Immature natural killer cell (primary cell): ENCODE data around the gene KHDC4. TPM values are rescaled to one million over a fixed set of nuclear protein-coding genes. Genes with fewer than 3 reads are reported as not detected.

Experiments
- DNase-seq, 3 donors: peaks; one replicate each; pipeline ENCODE4 v3.0.0; 2022; ENCODE audit warnings: mixed read lengths in 1 of 3
- H3K27ac Mint-ChIP-seq, 6 donors: one replicate each; pipeline ENCODE4 v1.8.0; 2020; ENCODE audit warnings: mixed read lengths in 6 of 6, mild to moderate bottlenecking in 5 of 6, inconsistent platforms in 4 of 6, moderate library complexity in 3 of 6
- H3K27me3 Mint-ChIP-seq, 3 donors: one replicate each; pipeline ENCODE4 v1.8.0; 2020 to 2021; ENCODE audit warnings: low read depth in 3 of 3, mild to moderate bottlenecking in 3 of 3, mixed read lengths in 3 of 3, moderate library complexity in 3 of 3, inconsistent platforms in 1 of 3
- H3K36me3 Mint-ChIP-seq, 3 donors: one replicate each; pipeline ENCODE4 v1.8.0; 2020; ENCODE audit warnings: mixed read lengths in 3 of 3, inconsistent platforms in 2 of 3, mild to moderate bottlenecking in 2 of 3
- H3K4me1 Mint-ChIP-seq, 2 donors: one replicate each; pipeline ENCODE4 v1.8.0; 2020; ENCODE audit warnings: inconsistent platforms in 2 of 2, mild to moderate bottlenecking in 2 of 2, mixed read lengths in 2 of 2, moderate library complexity in 1 of 2
- H3K4me3 Mint-ChIP-seq, 5 donors: one replicate each; pipeline ENCODE4 v1.8.0; 2020; ENCODE audit warnings: mild to moderate bottlenecking in 5 of 5, mixed read lengths in 5 of 5, inconsistent platforms in 3 of 5, moderate library complexity in 3 of 5
- H3K9me3 Mint-ChIP-seq, 6 donors: one replicate each; pipeline ENCODE4 v1.8.0; 2020; ENCODE audit warnings: mild to moderate bottlenecking in 6 of 6, mixed read lengths in 6 of 6, inconsistent platforms in 4 of 6, moderate library complexity in 3 of 6
- polyA plus RNA-seq, 3 donors: library from polyadenylated mRNA; unstranded; fragments of 300-500 nt; fragmentation: Illumina TruSeq; gene quantifications; one replicate each; pipeline ENCODE4 v1.2.3, GENCODE V29; 2021

KHDC4 gene
- polyA plus RNA-seq, 3 donors from 2014 or later, result 1.0 to 7.0 (median 4.1) TPM

- DNase-seq, result no peak
- peaks cover 8 to 43% (median 13%) of the 10 kb centered on the region in 3 donors for H3K36me3 Mint-ChIP-seq
- peaks cover 1 to 2% (median 1%) of the 10 kb centered on the region in 3 donors for H3K27me3 Mint-ChIP-seq
- peak overlapping the region; percentile 45 to 89 (median 68) for H3K27ac Mint-ChIP-seq
- H3K9me3 Mint-ChIP-seq, result no peaks in the 10 kb centered on the region
- H3K4me1 Mint-ChIP-seq, result peaks cover 49 to 50% of the 10 kb centered on the region in 2 donors
- H3K4me3 Mint-ChIP-seq, result no peak overlapping the region
These were observed 28.5 kb upstream of the KHDC4 start for GRCh38 chr1:155962599-155963211.

GRCh38 chr1:155961937-155962336, 27.7 kb upstream of the KHDC4 start:
- peaks cover 15 to 51% (median 19%) of the 10 kb centered on the region in 3 donors for H3K36me3 Mint-ChIP-seq

GRCh38 chr1:155960081-155960745, 26.0 kb upstream of the KHDC4 start:
- DNase-seq, result no peak
- Mint-ChIP-seq H3K27me3 (peaks cover 0 to 1% (median 0%) of the 10 kb centered on the region in 3 donors), H3K4me3 (no peak overlapping the region), H3K4me1 (peaks cover 25 to 30% of the 10 kb centered on the region in 2 donors), H3K27ac (peak overlapping the region; percentile 62 to 91 (median 77)), H3K9me3 (no peaks in the 10 kb centered on the region), H3K36me3 (peaks cover 16 to 46% (median 19%) of the 10 kb centered on the region in 3 donors)

More at GRCh38 chr1:155961937-155962336, 27.7 kb upstream of the KHDC4 start:
- H3K27ac Mint-ChIP-seq, result peak overlapping the region; percentile 74 to 89 (median 84)
- peaks cover 1 to 2% (median 1%) of the 10 kb centered on the region in 3 donors for H3K27me3 Mint-ChIP-seq
- no peaks in the 10 kb centered on the region for H3K9me3 Mint-ChIP-seq
- DNase-seq, result peak in 1 of 3 donors; percentile 51
- peaks cover 41 to 42% of the 10 kb centered on the region in 2 donors for H3K4me1 Mint-ChIP-seq
- peak overlapping the region in 1 of 5 donors; percentile 50 for H3K4me3 Mint-ChIP-seq

GRCh38 chr1:155957411-155957915, 23.2 kb upstream of the KHDC4 start:
- H3K27ac Mint-ChIP-seq, result peak overlapping the region in 2 of 6 donors; percentile 9 to 56
- DNase-seq, result no peak
- peaks cover 0 to 1% (median 0%) of the 10 kb centered on the region in 3 donors for H3K27me3 Mint-ChIP-seq
- H3K36me3 Mint-ChIP-seq, result peaks cover 16 to 51% (median 21%) of the 10 kb centered on the region in 3 donors
- H3K9me3 Mint-ChIP-seq, result no peaks in the 10 kb centered on the region
- peaks cover 12 to 24% of the 10 kb centered on the region in 2 donors for H3K4me1 Mint-ChIP-seq
- H3K4me3 Mint-ChIP-seq, result no peak overlapping the region

- H3K36me3 Mint-ChIP-seq, result peaks cover 9 to 47% (median 16%) of the 10 kb centered on the region in 3 donors
- no peak for DNase-seq
- no peak overlapping the region for H3K4me3 Mint-ChIP-seq
- peaks cover 0 to 2% (median 0%) of the 10 kb centered on the region in 3 donors for H3K27me3 Mint-ChIP-seq
- H3K27ac Mint-ChIP-seq, result peak overlapping the region in 3 of 6 donors; percentile 7 to 24 (median 17)
- no peaks in the 10 kb centered on the region for H3K4me1 Mint-ChIP-seq
- H3K9me3 Mint-ChIP-seq, result no peaks in the 10 kb centered on the region
These were observed 20.4 kb upstream of the KHDC4 start for GRCh38 chr1:155954645-155955044.

GRCh38 chr1:155952505-155952890, 18.3 kb upstream of the KHDC4 start:
- H3K9me3 Mint-ChIP-seq, result no peaks in the 10 kb centered on the region
- H3K4me1 Mint-ChIP-seq, result no peaks in the 10 kb centered on the region
- DNase-seq, result no peak
- H3K4me3 Mint-ChIP-seq, result no peak overlapping the region
- peaks cover 0 to 2% (median 0%) of the 10 kb centered on the region in 3 donors for H3K27me3 Mint-ChIP-seq
- H3K27ac Mint-ChIP-seq, result peak overlapping the region in 2 of 6 donors; percentile 43 to 55
- peaks cover 6 to 46% (median 11%) of the 10 kb centered on the region in 3 donors for H3K36me3 Mint-ChIP-seq

GRCh38 chr1:155951753-155952504, 17.7 kb upstream of the KHDC4 start:
- H3K36me3 Mint-ChIP-seq, result peaks cover 2 to 42% (median 5%) of the 10 kb centered on the region in 3 donors
- H3K4me1 Mint-ChIP-seq, result peaks cover 4% of the 10 kb centered on the region in 2 donors
- H3K4me3 Mint-ChIP-seq, result no peak overlapping the region
- peaks cover 0 to 2% (median 0%) of the 10 kb centered on the region in 3 donors for H3K27me3 Mint-ChIP-seq
- DNase-seq, result no peak
- no peaks in the 10 kb centered on the region for H3K9me3 Mint-ChIP-seq
- peak overlapping the region in 3 of 6 donors; percentile 43 to 64 (median 59) for H3K27ac Mint-ChIP-seq

- DNase-seq, result no peak
- H3K4me1 Mint-ChIP-seq, result peaks cover 15% of the 10 kb centered on the region in 2 donors
- no peak overlapping the region for H3K4me3 Mint-ChIP-seq
- peaks cover 4 to 51% (median 5%) of the 10 kb centered on the region in 3 donors for H3K36me3 Mint-ChIP-seq
- H3K9me3 Mint-ChIP-seq, result no peaks in the 10 kb centered on the region
- peaks cover 2 to 5% (median 2%) of the 10 kb centered on the region in 3 donors for H3K27me3 Mint-ChIP-seq
- H3K27ac Mint-ChIP-seq, result peak overlapping the region in 1 of 6 donors; percentile 36
These were observed 16.6 kb upstream of the KHDC4 start for GRCh38 chr1:155950829-155951228.

GRCh38 chr1:155947741-155948140, 13.5 kb upstream of the KHDC4 start:
- H3K4me3 Mint-ChIP-seq, result no peak overlapping the region
- H3K36me3 Mint-ChIP-seq, result peaks cover 0 to 38% (median 4%) of the 10 kb centered on the region in 3 donors
- H3K9me3 Mint-ChIP-seq, result no peaks in the 10 kb centered on the region
- no peak for DNase-seq
- peaks cover 26 to 29% of the 10 kb centered on the region in 2 donors for H3K4me1 Mint-ChIP-seq
- peaks cover 2 to 9% (median 4%) of the 10 kb centered on the region in 3 donors for H3K27me3 Mint-ChIP-seq
- H3K27ac Mint-ChIP-seq, result peak overlapping the region in 5 of 6 donors; percentile 16 to 59 (median 45)

GRCh38 chr1:155947292-155947691, 13.1 kb upstream of the KHDC4 start:
- peaks cover 2 to 9% (median 7%) of the 10 kb centered on the region in 3 donors for H3K27me3 Mint-ChIP-seq
- H3K36me3 Mint-ChIP-seq, result peaks cover 0 to 35% (median 4%) of the 10 kb centered on the region in 3 donors
- peaks cover 29 to 30% of the 10 kb centered on the region in 2 donors for H3K4me1 Mint-ChIP-seq
- DNase-seq, result no peak
- no peaks in the 10 kb centered on the region for H3K9me3 Mint-ChIP-seq
- H3K4me3 Mint-ChIP-seq, result no peak overlapping the region
- peak overlapping the region in 5 of 6 donors; percentile 87 to 93 (median 90) for H3K27ac Mint-ChIP-seq

- Mint-ChIP-seq H3K36me3 (peaks cover 0 to 29% (median 4%) of the 10 kb centered on the region in 3 donors), H3K27me3 (peaks cover 0 to 9% (median 7%) of the 10 kb centered on the region in 3 donors), H3K9me3 (no peaks in the 10 kb centered on the region), H3K4me1 (peaks cover 33 to 34% of the 10 kb centered on the region in 2 donors), H3K4me3 (peak overlapping the region in 2 of 5 donors; percentile 5 to 70), H3K27ac (peak overlapping the region; percentile 84 to 93 (median 89))
- no peak for DNase-seq
These were observed 12.5 kb upstream of the KHDC4 start for GRCh38 chr1:155946633-155947219.

- H3K36me3 Mint-ChIP-seq, result peaks cover 0 to 17% (median 4%) of the 10 kb centered on the region in 3 donors
- peaks cover 0 to 17% (median 9%) of the 10 kb centered on the region in 3 donors for H3K27me3 Mint-ChIP-seq
- DNase-seq, result no peak
- peaks cover 50% of the 10 kb centered on the region in 2 donors for H3K4me1 Mint-ChIP-seq
- no peaks in the 10 kb centered on the region for H3K9me3 Mint-ChIP-seq
- H3K4me3 Mint-ChIP-seq, result no peak overlapping the region
- peak overlapping the region in 5 of 6 donors; percentile 75 to 90 (median 88) for H3K27ac Mint-ChIP-seq
These were observed 10.2 kb upstream of the KHDC4 start for GRCh38 chr1:155944444-155944799.
